HG03457 (cell line): ENCODE results near the gene KNOP1.
A peak's percentile ranks its signal among the peaks of the same experiment; 100 is the strongest.

Experiments
- ATAC-seq: cut with Tn5 transposase; IDR thresholded peaks from one replicate; pipeline ENCODE4 v1.9.1; 2021; ENCODE audit warnings: moderate number of reproducible peaks; ENCODE audit not compliant: unreplicated experiment

Gene KNOP1

GRCh38 chr16:19717741-19718623 lies at the start of gene KNOP1, which contains the start of gene IQCK:
Gene KNOP1, minus strand, starts transcription at chr16:19718227. Its CDS starts 3,192 bp downstream, at chr16:19715035.
Gene IQCK, plus strand, starts transcription at chr16:19718271. Its CDS starts 36 bp downstream, at chr16:19718307.
- ATAC-seq: peak; percentile 84

GRCh38 chr16:19767497-19767896 lies 49.5 kb upstream of the KNOP1 start:
- ATAC-seq: no peak

GRCh38 chr16:19766988-19767387 lies 49.0 kb upstream of the KNOP1 start:
- no peak for ATAC-seq

- ATAC-seq: no peak
Measured at GRCh38 chr16:19766554-19766884, 48.5 kb upstream of the KNOP1 start.

GRCh38 chr16:19765860-19766553 lies 48.0 kb upstream of the KNOP1 start:
- ATAC-seq: no peak

- no peak for ATAC-seq
Measured at GRCh38 chr16:19760356-19761060, 42.5 kb upstream of the KNOP1 start.

- no peak for ATAC-seq
Measured at GRCh38 chr16:19757762-19758595, 40.0 kb upstream of the KNOP1 start.

GRCh38 chr16:19757026-19757425 lies 39.0 kb upstream of the KNOP1 start:
- no peak for ATAC-seq

GRCh38 chr16:19755268-19755667 lies 37.2 kb upstream of the KNOP1 start:
- ATAC-seq: no peak

GRCh38 chr16:19754644-19755036 lies 36.6 kb upstream of the KNOP1 start:
- ATAC-seq: no peak

- no peak for ATAC-seq
Measured at GRCh38 chr16:19753815-19754643, 36.0 kb upstream of the KNOP1 start.

GRCh38 chr16:19751478-19752385 lies 33.7 kb upstream of the KNOP1 start:
- ATAC-seq: no peak

GRCh38 chr16:19749571-19750080 lies 31.6 kb upstream of the KNOP1 start:
- no peak for ATAC-seq

- ATAC-seq: no peak
Measured at GRCh38 chr16:19748389-19749168, 30.6 kb upstream of the KNOP1 start.

GRCh38 chr16:19746561-19746960 lies 28.5 kb upstream of the KNOP1 start:
- ATAC-seq: no peak

- no peak for ATAC-seq
Measured at GRCh38 chr16:19745286-19746010, 27.4 kb upstream of the KNOP1 start.

GRCh38 chr16:19744670-19745069 lies 26.6 kb upstream of the KNOP1 start:
- no peak for ATAC-seq
